DMS 273 treated with DMSO at 0.1 percent for 48 hours (cell line): ENCODE measurements around the gene RND2.

Experiments
- DNase-seq: peaks from one replicate; lab custom pipeline; 2025; lab: John Stamatoyannopoulos, UW

Gene RND2

GRCh38 chr17:43079641-43080302 lies 54.7 kb downstream of the RND2 start:
- no peak for DNase-seq
